ENCODE results near the gene BORCS5. TPM values are rescaled to one million over a fixed set of nuclear protein-coding genes. Genes with fewer than 3 reads are reported as not detected.

BORCS5 gene
- total RNA-seq, 1 donor from 2014 or later, result 17.4 TPM

DNA sequence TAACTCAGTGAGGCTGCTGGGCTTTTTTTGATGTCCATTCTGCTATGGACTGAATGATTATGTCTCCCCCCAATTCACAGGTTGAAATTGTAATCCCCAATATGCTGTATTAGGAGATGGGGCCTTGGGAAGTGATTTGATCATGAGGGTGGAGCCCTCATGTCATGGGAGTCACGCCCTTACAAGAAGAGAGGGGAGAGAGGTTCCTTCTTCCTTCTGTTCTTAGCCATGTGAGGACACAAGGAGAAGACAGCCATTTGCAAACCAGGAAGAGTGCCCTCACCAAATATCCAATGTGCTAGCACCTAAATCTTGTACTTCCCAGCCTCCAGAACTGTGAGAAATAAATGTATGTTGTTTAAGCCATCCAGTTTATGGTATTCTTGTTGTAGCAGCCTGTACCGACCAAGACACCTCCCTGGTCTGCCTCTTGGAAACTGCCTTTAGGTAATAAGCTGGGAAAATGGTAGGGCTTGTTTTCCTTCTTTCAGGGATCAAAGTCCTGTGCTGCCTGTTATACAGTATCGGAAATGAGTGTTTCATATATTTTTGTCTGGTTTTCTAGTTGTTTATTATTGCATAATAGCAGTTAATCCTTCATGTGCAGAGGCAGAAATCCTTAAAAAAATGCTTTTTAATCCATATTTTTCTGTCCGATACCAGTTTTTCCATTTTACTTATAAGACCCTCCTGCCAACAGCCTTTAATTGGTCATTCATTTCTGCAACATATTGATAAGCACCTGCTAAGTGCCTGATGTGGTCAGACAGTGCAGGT, 16.3 kb downstream of the BORCS5 start:
- no peak for DNase-seq (ENCODE audit: extremely low spot score in 2 of 2)
- TF ChIP-seq, protein P1, sequence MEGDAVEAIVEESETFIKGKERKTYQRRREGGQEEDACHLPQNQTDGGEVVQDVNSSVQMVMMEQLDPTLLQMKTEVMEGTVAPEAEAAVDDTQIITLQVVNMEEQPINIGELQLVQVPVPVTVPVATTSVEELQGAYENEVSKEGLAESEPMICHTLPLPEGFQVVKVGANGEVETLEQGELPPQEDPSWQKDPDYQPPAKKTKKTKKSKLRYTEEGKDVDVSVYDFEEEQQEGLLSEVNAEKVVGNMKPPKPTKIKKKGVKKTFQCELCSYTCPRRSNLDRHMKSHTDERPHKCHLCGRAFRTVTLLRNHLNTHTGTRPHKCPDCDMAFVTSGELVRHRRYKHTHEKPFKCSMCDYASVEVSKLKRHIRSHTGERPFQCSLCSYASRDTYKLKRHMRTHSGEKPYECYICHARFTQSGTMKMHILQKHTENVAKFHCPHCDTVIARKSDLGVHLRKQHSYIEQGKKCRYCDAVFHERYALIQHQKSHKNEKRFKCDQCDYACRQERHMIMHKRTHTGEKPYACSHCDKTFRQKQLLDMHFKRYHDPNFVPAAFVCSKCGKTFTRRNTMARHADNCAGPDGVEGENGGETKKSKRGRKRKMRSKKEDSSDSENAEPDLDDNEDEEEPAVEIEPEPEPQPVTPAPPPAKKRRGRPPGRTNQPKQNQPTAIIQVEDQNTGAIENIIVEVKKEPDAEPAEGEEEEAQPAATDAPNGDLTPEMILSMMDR (IDR thresholded peaks at IDR 0.05), result no peak
- no peak for TF ChIP-seq POLR2A (IDR thresholded peaks at IDR 0.05)
- TF ChIP-seq POLR2AphosphoS5 (IDR thresholded peaks at IDR 0.05; ENCODE audit: insufficient read depth in 1 of 2, low read depth in 1 of 2), result no peak
- H3K4me3 ChIP-seq, result no peak overlapping the region
- H3K27me3 ChIP-seq, result no peaks in the 10 kb centered on the region
- intact Hi-C loops (cut with DNase I), result loop anchor here (10.0 kb wide), 1 partner anchor 332 kb away; no protein-coding TSS in a partner anchor
- no peaks in the 10 kb centered on the region for H3K36me3 ChIP-seq
- H3K27ac ChIP-seq, result no peak overlapping the region
- H3K4me1 ChIP-seq, result no peaks in the 10 kb centered on the region
- H3K9me3 ChIP-seq, result no peaks in the 10 kb centered on the region

DNA sequence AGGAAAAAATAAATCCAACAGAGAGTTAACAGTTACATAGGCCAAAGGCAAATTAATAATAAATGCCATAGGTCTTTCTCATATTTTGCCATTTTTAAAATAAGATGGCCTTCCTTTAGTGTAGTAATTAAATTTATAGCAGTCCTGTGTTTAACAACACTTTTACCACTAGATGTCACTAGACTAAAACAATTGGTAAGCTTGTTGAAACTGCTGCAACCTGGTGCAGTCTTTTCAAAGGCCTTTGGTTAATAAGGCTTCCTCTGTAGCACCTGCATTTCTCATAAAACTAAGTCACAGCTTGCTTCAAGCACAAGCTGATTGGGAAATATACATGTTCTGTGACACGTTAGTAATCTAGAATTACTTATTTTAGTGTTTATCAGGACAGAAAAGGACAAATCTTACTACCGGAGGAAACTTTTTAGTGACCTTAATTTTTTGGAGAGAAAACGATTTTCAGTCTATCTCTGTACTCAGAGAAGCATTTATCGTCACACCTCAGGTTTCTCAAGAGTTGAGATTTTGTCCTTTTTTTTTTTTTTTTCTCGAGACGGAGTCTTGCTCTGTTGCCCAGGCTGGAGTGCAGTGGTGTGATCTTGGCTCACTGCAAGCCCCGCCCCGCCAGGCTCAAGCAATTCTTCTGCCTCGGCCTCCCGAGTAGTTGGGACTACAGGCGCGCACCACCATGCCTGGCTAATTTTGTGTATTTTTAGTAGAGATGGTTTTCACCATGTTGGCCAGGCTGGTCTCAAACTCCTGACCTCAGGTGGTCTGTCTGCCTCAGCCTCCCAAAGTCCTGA, 20.0 kb downstream of the BORCS5 start:
- Histone ChIP-seq H3K4me3 (no peak overlapping the region), H3K9me3 (no peaks in the 10 kb centered on the region), H3K4me1 (peaks cover 6% of the 10 kb centered on the region), H3K27ac (no peak overlapping the region), H3K36me3 (no peaks in the 10 kb centered on the region), H3K27me3 (no peaks in the 10 kb centered on the region)
- no peak for TF ChIP-seq POLR2A (IDR thresholded peaks at IDR 0.05)
- peak in 1 of 2 donors; percentile 54 for TF ChIP-seq POLR2AphosphoS5 (IDR thresholded peaks at IDR 0.05; ENCODE audit: insufficient read depth in 1 of 2, low read depth in 1 of 2)
- TF ChIP-seq, protein P1 (IDR thresholded peaks at IDR 0.05), result peak; percentile 52 to 80 (median 69)
- intact Hi-C loops (cut with DNase I), result loop anchor here (10.0 kb wide), 1 partner anchor 328 kb away; no protein-coding TSS in a partner anchor
- no peak for DNase-seq (ENCODE audit: extremely low spot score in 2 of 2)

DNA sequence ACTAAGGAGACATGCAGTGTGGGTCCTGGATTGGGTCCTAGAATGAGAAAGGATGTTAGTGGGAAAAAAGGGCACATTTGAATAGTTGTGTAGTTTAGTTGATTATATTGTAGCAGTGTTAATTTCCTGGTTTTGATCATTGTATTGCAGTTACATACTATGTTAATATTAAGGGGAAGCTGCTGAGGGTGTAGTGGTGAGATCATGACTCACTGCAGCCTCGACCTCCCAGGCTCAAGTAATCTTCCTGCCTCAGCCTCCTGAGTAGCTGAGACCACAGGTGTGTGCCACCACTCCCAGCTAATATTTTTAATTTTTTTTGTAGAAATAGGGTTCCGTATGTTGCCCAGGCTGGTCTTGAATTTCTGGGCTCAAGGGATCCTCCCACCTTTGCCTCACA, 21.7 kb downstream of the BORCS5 start:
- Histone ChIP-seq H3K4me3 (no peak overlapping the region), H3K27me3 (no peaks in the 10 kb centered on the region), H3K36me3 (no peaks in the 10 kb centered on the region), H3K9me3 (no peaks in the 10 kb centered on the region), H3K27ac (no peak overlapping the region), H3K4me1 (peaks cover 6% of the 10 kb centered on the region)
- intact Hi-C loops (cut with DNase I), result loop anchor here (10.0 kb wide), 1 partner anchor 326 kb away; no protein-coding TSS in a partner anchor
- TF ChIP-seq POLR2A (IDR thresholded peaks at IDR 0.05) (no peak), POLR2AphosphoS5 (IDR thresholded peaks at IDR 0.05; ENCODE audit: insufficient read depth in 1 of 2, low read depth in 1 of 2) (no peak)
- TF ChIP-seq, protein P1 (IDR thresholded peaks at IDR 0.05), result no peak
- no peak for DNase-seq (ENCODE audit: extremely low spot score in 2 of 2)

DNA sequence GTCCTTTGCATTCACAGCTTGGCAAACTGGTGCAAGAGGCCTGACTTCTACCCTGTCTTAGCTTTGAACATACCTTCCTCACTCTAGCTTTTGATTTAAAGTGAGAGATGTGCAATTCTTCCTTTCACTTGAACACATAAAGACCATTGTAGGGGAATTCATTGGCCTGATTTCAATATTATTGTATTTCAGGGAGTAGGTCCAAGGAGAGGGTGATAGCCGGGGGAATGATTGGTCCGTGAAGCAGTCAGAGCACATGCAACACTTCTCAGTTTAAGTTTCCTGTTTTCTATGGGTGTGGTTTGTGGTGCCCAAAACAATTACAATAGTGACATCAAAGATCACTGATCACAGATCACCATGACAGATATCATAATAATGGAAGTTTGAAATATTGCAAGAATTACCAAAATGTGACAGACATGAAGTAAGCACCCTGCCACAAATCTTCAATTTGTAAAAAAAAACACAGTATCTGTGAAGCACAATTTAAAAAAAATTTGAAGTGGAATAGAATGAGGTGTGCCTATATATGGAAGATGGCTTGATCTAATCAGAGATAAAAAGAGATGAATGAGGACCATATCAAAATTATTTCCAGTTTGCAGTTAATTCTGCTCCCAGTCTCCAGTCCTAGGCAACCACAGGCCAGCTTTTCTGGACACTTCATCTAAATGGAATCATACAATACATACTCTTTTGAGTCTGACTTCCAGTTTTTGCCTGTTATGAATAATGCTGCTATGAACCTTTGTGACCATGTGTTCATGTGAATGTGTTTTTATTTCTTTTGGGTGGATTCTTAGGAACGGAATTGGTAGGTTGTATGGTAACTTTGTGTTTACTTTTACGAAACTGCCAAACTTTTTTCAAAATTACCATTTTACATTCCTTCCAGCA, 23.2 kb downstream of the BORCS5 start:
- Histone ChIP-seq H3K4me3 (no peak overlapping the region), H3K36me3 (no peaks in the 10 kb centered on the region), H3K4me1 (peaks cover 6% of the 10 kb centered on the region), H3K9me3 (no peaks in the 10 kb centered on the region), H3K27ac (peak overlapping the region; percentile 33), H3K27me3 (no peaks in the 10 kb centered on the region)
- no peak for DNase-seq (ENCODE audit: extremely low spot score in 2 of 2)
- TF ChIP-seq POLR2A (IDR thresholded peaks at IDR 0.05), result no peak
- TF ChIP-seq, protein P1 (IDR thresholded peaks at IDR 0.05), result no peak
- TF ChIP-seq POLR2AphosphoS5 (IDR thresholded peaks at IDR 0.05; ENCODE audit: insufficient read depth in 1 of 2, low read depth in 1 of 2), result no peak
- intact Hi-C loops (cut with DNase I), result loop anchor here (10.0 kb wide), 1 partner anchor 325 kb away; no protein-coding TSS in a partner anchor
